Glutamatergic neuron (in vitro differentiated cells): Measurements from ENCODE around the gene ASTN2. TPM values are rescaled to one million over a fixed set of nuclear protein-coding genes. Genes with fewer than 3 reads are reported as not detected.

Experiments
- DNase-seq: peaks from one replicate; pipeline ENCODE4 v3.0.0; 2022
- H3K27ac Mint-ChIP-seq: one replicate; pipeline ENCODE4 v1.8.0; 2020; ENCODE audit warnings: mild to moderate bottlenecking, mixed read lengths, inconsistent platforms; ENCODE audit not compliant: unreplicated experiment
- H3K27me3 Mint-ChIP-seq: one replicate; pipeline ENCODE4 v1.8.0; 2020; ENCODE audit warnings: mild to moderate bottlenecking, moderate library complexity, mixed read lengths, inconsistent platforms; ENCODE audit not compliant: unreplicated experiment
- H3K36me3 Mint-ChIP-seq: one replicate; pipeline ENCODE4 v1.8.0; 2020; ENCODE audit warnings: mild to moderate bottlenecking, mixed read lengths, inconsistent platforms; ENCODE audit not compliant: unreplicated experiment
- H3K4me1 Mint-ChIP-seq: one replicate; pipeline ENCODE4 v1.8.0; 2020; ENCODE audit warnings: mild to moderate bottlenecking, low read depth, mixed read lengths, inconsistent platforms; ENCODE audit not compliant: unreplicated experiment
- H3K4me3 Mint-ChIP-seq: one replicate; pipeline ENCODE4 v1.8.0; 2020; ENCODE audit warnings: mild to moderate bottlenecking, mixed read lengths, inconsistent platforms; ENCODE audit not compliant: unreplicated experiment
- H3K9me3 Mint-ChIP-seq: one replicate; pipeline ENCODE4 v1.8.0; 2020; ENCODE audit warnings: mild to moderate bottlenecking, moderate library complexity, mixed read lengths, inconsistent platforms; ENCODE audit not compliant: unreplicated experiment
- CTCF ChIP-seq: fragments of 200-600 bp; sonication (generic); IDR thresholded peaks from one replicate; pipeline ENCODE4 v1.5.0; 2021; ENCODE audit not compliant: partially characterized antibody, unreplicated experiment
- total RNA-seq: library from RNA; stranded (reverse); fragmentation: NEBNext Ultra II Directional; extraction: Animal tissue kit (Norgen Biotek cat#: 25700); gene quantifications from one replicate; pipeline ENCODE4 v1.2.1, GENCODE V29; 2021; ENCODE audit not compliant: unreplicated experiment

ASTN2 gene
- total RNA-seq, 1 donor from 2014 or later = 134 TPM

GRCh38 chr9:116479056-116479544 lies 935.8 kb downstream of the ASTN2 start:
- no peak for DNase-seq
- Mint-ChIP-seq H3K27ac (no peak overlapping the region), H3K27me3 (peaks cover 7% of the 10 kb centered on the region), H3K9me3 (no peaks in the 10 kb centered on the region), H3K4me3 (no peak overlapping the region), H3K4me1 (no peaks in the 10 kb centered on the region), H3K36me3 (no peaks in the 10 kb centered on the region)
- TF ChIP-seq CTCF = no peak

- Mint-ChIP-seq H3K36me3 (no peaks in the 10 kb centered on the region), H3K9me3 (peaks cover 3% of the 10 kb centered on the region), H3K27me3 (peaks cover 10% of the 10 kb centered on the region), H3K4me3 (no peak overlapping the region), H3K4me1 (no peaks in the 10 kb centered on the region), H3K27ac (peak overlapping the region; percentile 17)
- no peak for DNase-seq
- no peak for TF ChIP-seq CTCF
Measured at GRCh38 chr9:116477584-116478141, 937.2 kb downstream of the ASTN2 start.

- H3K27me3 Mint-ChIP-seq = peaks cover 10% of the 10 kb centered on the region
- H3K27ac Mint-ChIP-seq = peak overlapping the region; percentile 17
- H3K36me3 Mint-ChIP-seq = no peaks in the 10 kb centered on the region
- H3K4me1 Mint-ChIP-seq = no peaks in the 10 kb centered on the region
- H3K9me3 Mint-ChIP-seq = peaks cover 3% of the 10 kb centered on the region
- DNase-seq = no peak
- no peak overlapping the region for H3K4me3 Mint-ChIP-seq
- no peak for TF ChIP-seq CTCF
Measured at GRCh38 chr9:116476935-116477381, 937.9 kb downstream of the ASTN2 start.

GRCh38 chr9:116476002-116476401 lies 938.9 kb downstream of the ASTN2 start:
- Mint-ChIP-seq H3K36me3 (no peaks in the 10 kb centered on the region), H3K4me1 (no peaks in the 10 kb centered on the region), H3K27ac (no peak overlapping the region), H3K4me3 (no peak overlapping the region), H3K27me3 (peaks cover 10% of the 10 kb centered on the region), H3K9me3 (peaks cover 3% of the 10 kb centered on the region)
- DNase-seq = no peak
- TF ChIP-seq CTCF = no peak

GRCh38 chr9:116475201-116475600 lies 939.7 kb downstream of the ASTN2 start:
- TF ChIP-seq CTCF = no peak
- H3K4me3 Mint-ChIP-seq = no peak overlapping the region
- no peaks in the 10 kb centered on the region for H3K4me1 Mint-ChIP-seq
- no peak for DNase-seq
- no peaks in the 10 kb centered on the region for H3K36me3 Mint-ChIP-seq
- H3K9me3 Mint-ChIP-seq = peaks cover 3% of the 10 kb centered on the region
- no peak overlapping the region for H3K27ac Mint-ChIP-seq
- peaks cover 10% of the 10 kb centered on the region for H3K27me3 Mint-ChIP-seq
